Anterior cingulate cortex (tissue), 58 donors: ENCODE data around the gene GPM6B.
"Not testable (repeated sequence)": the region's sequence is repeated elsewhere in the genome, so short reads cannot be mapped to it uniquely, and the experiment has no call there.

ENCODE experiments used
- DNase-seq, 58 donors: peaks; one replicate each; lab custom pipeline; 2025; lab: John Stamatoyannopoulos, UW

The GPM6B gene

DNA sequence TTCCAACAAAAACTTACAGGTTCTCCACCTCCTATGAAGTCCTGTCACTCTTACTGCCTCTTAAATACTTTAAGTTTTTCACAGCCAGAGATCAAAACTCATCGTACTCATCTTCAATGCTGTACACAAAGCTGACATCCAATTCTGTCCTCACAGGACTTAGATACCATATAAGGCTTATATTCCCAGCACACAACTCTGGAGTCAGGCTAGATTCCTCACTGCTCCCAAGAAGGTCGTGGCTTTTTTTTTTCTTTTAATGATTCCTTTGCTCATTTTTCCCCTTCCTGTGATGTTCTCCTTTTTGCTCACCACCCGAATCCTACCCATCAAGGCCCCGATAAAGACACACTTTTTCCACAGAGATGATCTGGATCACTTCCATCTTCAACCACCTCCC lies 83.4 kb downstream of the GPM6B start:
- DNase-seq: no peak

DNA sequence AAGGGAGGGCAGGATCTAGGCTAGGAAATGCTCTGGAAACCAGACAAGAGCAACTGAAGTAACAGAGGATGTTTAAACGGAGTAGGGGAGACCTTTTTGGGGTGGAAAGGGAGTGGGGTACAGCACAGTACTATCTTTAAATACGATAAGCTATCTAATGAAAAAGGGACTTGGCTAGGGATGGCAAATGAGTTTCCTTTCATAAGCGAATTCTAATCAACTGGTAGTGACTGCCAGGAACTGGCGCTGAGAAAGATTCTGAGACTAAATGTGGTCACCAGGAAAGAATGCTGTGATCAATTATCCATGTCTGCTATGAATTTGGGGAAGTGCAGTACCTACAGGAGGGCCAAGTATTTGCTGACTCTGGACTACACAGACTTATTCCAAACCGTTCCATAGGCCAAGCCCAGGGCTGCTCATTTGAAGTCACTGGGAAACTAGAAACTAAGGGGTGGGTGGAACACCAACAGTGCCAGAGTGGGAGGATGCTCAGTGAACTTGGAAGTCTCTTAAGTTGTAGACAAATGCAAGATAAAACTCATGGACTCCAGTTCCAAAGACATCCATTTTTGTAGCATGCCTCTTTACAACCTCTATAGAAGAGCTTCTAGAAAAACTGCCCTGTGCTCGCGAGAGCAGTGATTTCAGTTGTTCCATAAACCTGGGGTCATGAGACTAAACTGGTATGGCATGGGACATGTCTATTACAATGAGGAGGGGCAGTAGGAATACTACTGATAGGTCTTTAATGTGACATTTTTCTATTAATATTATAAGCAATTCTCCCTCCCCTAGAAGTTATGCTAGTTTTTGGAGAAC lies 84.4 kb downstream of the GPM6B start:
- DNase-seq: no peak

- DNase-seq: not testable (repeated sequence)
These were observed 86.4 kb downstream of the GPM6B start for GRCh38 chrX:13730523-13730922.

GRCh38 chrX:13726583-13726982 lies 90.3 kb downstream of the GPM6B start:
- not testable (repeated sequence) for DNase-seq

DNA sequence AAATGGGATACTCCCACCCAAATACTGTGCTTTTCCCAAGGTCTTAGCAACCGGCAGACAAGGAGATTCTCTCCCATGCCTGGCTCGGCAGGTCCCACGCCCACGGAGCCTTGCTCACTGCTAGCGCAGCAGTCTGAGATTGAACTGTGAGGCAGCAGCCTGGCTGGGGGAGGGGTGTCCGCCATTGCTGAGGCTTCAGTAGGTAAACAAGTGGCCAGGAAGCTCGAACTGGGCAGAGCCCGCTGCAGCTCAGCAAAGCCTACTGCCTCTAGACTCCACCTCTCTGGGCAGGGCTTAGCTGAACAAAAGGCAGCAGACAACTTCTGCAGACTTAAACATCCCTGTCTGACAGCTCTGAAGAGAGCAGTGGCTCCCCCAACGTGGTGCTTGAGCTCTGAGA lies 92.0 kb downstream of the GPM6B start:
- DNase-seq: peak in 11 of 58 donors; percentile 1 to 27 (median 4)

DNA sequence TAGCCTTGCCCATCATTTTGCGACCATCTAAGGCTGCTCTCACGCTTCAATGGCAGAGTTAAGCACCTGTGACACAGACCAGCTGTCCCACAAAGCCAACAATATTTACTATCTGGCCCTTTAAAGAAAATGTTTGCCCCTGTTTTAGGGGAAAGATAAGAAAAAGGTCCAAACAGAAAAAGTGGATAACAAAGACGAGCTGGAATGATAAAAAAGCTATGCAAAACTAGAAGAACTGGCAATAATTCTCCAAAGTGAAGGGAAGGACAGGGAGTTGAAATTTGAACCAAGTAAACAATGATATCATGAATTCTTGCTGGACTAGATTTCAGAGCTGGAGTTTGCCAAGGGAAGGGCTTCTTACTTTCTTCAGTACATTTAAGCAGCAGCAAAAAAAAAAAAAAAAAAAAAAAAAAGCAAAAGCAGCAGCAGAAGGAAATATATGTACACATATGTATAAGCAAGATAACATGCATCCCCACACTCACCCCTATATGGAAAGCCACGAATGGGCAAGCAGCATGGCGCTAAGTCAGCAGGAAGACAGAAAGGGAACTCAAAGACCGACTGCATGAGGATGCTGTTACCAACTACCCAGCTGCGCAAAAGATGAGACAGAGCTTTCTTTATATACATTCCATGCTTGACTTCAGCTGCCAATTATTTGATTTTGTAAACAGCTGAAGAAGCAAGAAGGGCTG lies 94.9 kb downstream of the GPM6B start:
- peak in 7 of 58 donors; percentile 1 to 18 (median 11) for DNase-seq

DNA sequence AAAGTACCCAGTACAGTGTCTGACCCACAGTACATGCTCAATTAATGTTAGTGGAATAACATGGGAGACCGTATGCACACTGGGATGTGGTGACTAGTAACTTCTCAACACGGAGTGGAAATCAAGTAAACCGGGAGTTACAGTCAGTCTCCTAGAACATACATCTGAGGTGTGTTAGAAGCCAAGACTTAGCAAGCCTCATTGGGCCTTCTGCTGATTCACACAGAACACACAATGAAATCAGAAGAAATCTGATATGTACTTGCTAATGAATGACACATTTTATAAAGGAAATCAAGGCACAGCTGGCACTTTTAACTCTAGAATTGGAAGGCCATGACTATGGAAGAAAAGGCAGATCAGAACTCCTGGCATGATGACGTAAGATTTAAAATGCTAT lies 95.5 kb downstream of the GPM6B start:
- no peak for DNase-seq
